VCaP (cell line): ENCODE measurements around the gene BAIAP2L1.

ENCODE experiments used
- H3K27ac ChIP-seq: fragments of 450-650 bp; 2 replicates; pipeline ENCODE4 v1.5.1; 2017
- TF ChIP-seq, protein P1 (sequence below): fragments of 450-650 bp; conservative IDR thresholded peaks from 2 replicates; pipeline ENCODE4 v1.5.1; 2017; ENCODE audit warnings: mild to moderate bottlenecking, moderate library complexity

Gene BAIAP2L1

DNA sequence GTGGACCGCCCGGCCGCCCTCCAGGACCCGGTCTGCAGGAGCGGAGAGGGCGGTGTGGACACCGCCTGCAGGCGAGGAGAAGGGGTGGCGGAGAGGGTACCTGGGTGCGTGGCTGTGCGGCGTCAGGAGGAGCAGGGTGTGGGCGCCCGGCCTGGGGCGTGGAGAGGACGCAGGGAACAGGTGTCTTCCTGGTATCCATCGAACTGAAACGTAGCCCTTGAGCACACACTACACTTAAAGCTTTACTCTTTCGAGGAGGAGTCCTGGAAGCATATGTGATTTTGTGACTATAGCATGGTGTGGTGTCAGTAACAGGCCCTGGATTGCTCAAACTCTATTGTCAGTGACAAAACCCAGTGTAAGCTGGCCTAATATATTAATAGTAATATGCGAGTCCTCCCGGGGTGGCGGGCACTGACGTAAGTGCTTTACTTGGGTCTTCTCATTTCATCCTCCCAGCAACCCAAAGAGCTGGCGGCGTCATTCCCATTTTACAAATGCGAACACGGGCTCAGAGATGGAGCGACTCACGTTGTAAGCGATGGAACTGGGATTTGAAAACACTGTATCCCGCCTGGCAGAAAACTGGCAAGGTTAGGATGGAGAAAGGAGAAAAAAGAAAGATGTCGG lies 148.3 kb downstream of the BAIAP2L1 start:
- peak overlapping the region; percentile 87 for H3K27ac ChIP-seq
- TF ChIP-seq, protein P1, sequence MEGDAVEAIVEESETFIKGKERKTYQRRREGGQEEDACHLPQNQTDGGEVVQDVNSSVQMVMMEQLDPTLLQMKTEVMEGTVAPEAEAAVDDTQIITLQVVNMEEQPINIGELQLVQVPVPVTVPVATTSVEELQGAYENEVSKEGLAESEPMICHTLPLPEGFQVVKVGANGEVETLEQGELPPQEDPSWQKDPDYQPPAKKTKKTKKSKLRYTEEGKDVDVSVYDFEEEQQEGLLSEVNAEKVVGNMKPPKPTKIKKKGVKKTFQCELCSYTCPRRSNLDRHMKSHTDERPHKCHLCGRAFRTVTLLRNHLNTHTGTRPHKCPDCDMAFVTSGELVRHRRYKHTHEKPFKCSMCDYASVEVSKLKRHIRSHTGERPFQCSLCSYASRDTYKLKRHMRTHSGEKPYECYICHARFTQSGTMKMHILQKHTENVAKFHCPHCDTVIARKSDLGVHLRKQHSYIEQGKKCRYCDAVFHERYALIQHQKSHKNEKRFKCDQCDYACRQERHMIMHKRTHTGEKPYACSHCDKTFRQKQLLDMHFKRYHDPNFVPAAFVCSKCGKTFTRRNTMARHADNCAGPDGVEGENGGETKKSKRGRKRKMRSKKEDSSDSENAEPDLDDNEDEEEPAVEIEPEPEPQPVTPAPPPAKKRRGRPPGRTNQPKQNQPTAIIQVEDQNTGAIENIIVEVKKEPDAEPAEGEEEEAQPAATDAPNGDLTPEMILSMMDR = no peak

DNA sequence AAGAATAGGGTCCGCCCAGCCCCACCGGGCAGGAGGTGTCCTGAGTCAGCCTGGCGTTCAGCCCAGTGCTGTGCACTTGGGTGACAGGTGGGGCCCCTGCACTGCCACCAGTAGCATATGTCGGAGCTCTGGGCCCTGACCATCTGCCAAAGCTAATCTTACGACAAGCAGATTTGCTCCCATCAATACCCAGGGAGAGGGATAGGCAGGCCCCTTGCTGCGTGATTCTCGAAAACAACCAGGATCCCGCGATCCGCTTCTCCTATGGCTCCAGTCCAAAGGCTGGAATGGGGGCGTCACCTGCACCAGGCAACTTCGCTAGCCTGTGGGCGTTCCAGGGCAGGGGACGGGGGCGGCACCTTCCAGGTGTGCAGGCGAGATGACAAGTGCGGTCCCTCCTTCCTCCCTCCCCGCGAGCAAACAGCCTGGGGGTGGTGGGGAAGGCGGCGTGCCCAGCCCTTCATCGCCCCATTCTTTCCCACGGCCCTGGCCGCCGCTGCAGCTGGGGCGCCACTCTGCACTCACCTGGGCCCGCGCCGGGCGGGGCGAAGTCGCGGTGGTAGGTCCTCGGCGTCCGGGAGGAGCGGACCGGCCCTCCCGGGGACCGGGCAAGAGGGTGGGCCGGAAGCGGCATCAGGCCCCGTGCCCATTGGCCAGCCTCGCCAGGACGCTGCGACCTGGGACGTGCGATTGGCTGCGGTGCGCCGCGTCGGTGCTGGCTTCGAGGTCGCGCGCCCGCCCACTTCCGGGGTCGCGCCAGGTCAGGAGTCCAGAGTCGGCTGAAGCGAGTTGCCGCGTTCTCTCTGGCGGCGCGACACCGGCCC lies 149.1 kb downstream of the BAIAP2L1 start, which contains the start of gene TECPR1:
TSS of gene TECPR1 (minus strand) at position 632 of the 824 bp plus-strand sequence. CDS start 6,086 bp downstream, outside the sequence.
- H3K27ac ChIP-seq = peak within 1 kb of the TSS; percentile 87
- TF ChIP-seq, protein P1 = no peak

DNA sequence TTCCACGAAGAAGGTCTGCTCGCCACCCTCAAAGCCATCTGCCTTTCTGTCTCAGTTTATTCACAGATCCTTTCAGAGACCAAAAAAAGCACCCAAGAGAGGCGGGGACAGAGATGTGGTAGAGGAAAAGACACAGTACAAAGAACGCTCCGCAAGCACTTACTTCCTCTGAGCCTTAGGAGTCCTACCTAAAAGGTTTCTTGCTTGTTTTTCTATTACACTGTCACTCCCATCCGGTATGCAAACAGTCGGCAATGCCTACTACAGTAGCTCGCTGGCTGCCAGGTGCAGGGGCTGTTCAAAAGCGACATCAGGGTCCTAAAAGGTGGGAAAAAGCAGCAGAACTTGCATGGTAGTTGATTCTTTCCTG lies 149.7 kb downstream of the BAIAP2L1 start:
- H3K27ac ChIP-seq = peak overlapping the region; percentile 87
- TF ChIP-seq, protein P1 = no peak

DNA sequence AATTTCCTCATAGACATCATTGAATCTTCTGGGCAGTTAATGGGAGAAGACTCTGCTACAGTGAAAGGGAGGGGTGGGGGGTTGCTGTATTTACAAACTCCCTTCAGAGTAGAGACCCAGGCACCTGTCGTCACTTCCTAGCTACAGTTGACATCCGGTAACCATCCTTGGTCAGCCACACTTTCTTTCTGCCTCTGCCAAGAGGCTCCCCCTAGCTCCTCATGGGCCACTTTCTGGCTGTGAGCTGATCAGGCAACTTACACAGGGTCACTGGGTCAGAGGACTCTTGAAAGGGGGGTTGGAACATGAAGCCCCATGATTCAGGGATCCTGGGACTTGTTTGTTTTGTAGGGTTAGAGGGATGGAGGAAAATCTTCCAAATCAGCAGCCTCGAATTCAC lies 150.1 kb downstream of the BAIAP2L1 start:
- H3K27ac ChIP-seq = peak overlapping the region; percentile 87
- TF ChIP-seq, protein P1 = no peak

DNA sequence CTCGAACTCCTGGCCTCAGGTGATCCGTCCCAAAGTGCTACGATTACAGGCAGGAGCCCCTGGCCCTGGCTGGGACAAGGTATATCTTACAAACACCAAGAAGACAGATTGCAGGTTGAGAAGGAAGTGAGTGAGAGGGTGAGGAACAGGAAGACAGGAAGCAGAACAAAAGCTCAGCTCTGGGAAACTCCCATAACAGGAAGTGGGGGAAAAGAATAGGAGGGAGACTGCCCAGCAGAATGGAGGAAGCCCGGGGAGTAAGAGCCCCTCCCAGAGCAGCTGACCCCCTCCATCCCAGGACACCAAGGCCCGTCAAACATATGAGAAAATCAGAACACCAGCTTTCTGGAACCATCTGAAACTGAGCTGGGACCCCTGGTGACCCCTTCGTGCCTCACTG lies 151.8 kb downstream of the BAIAP2L1 start:
- TF ChIP-seq, protein P1 = no peak
- peak overlapping the region; percentile 87; the same call in 1 of the 2 replicates for H3K27ac ChIP-seq

DNA sequence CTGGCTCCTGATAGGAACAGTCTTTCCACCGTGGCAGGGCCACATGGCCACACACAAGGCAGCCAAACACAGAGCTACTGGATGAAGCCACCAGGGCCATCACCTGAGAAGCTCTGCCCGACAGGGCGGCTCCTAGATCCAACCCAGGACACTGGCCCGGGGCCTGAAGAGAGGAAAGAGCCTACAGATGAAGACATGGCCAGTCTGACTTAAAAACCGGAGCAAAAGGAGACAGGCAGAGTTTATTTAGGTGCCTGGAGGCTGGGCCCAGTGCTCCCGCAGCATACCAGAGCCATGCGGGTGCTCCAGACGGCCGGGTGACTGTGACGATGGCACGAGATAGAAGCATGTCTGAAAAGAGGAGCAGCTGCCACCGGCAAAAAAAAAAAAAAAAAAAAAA lies 152.7 kb downstream of the BAIAP2L1 start:
- H3K27ac ChIP-seq = no peak overlapping the region
- TF ChIP-seq, protein P1 = no peak

DNA sequence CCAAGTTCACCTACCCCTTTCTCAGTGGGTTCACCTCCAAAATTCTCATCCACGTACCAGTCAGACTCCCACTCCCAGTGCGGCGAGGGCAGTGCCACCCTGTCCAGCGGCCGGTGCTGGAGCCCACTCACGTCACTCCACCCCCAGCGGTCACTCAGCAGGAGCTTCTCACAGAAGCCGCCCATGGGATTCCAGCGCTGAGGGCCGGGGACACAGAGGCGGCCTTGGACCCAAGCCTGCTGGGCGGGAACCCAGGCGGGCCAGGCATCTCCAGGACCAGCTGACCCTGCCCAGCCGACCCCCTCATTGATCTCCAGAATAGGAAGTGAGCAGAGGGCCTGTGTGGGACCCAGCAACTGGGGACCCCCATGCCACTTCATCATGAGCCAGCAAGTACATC lies 156.0 kb downstream of the BAIAP2L1 start:
- no peak overlapping the region for H3K27ac ChIP-seq
- TF ChIP-seq, protein P1 = no peak
